PFSK-1 (cell line): ENCODE data around the gene TENT5C.

Experiments used
- POLR2AphosphoS5 ChIP-seq: IDR thresholded peaks from 2 replicates; pipeline ENCODE4 v1.6.1; 2012; ENCODE audit warnings: low read depth, mild to moderate bottlenecking, control low read depth, low read length, moderate library complexity
- SIN3A ChIP-seq: IDR thresholded peaks from 2 replicates; pipeline ENCODE4 v1.6.1; 2012; ENCODE audit warnings: mild to moderate bottlenecking, low read length, moderate library complexity, borderline replicate concordance; ENCODE audit not compliant: insufficient read depth
- TF ChIP-seq, protein P1 (sequence below), 2 experiments: IDR thresholded peaks; 2 replicates each; pipeline versions ENCODE4 v1.6.1 to v1.8.0; 2011 to 2012; ENCODE audit warnings: low read depth in 2 of 2, low read length in 2 of 2, control low read depth in 1 of 2, inconsistent platforms in 1 of 2, mild to moderate bottlenecking in 1 of 2, moderate library complexity in 1 of 2; ENCODE audit not compliant: insufficient read depth in 1 of 2

DNA sequence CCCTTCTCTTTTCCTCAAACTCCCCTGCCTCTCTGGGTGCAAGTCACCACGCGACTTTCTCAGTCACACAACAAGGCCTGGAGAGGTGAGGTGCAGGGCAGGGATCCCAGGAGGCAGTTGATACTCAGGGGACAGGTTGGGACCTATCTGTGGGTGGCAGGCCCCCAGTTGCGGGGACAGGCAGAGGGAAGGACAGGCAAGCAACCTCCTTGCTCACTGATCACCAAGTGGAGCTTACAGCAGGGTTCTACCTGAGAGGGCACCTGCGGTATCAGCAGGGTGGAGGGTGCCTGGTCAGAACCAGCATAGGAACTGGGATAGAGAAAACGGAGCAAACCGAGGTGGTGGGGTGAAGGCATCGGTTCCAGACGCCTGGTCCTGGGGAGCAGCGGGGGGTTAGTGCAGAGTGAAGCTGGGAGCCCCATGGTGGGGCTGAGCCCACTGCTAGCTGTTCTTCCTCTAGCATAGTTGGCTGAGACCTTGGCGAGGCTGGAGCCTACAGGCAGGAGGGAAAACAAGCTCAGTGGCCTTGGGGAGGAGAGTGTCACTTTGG, 24.4 kb upstream of the TENT5C start:
- TF ChIP-seq SIN3A = no peak
- TF ChIP-seq, protein P1, sequence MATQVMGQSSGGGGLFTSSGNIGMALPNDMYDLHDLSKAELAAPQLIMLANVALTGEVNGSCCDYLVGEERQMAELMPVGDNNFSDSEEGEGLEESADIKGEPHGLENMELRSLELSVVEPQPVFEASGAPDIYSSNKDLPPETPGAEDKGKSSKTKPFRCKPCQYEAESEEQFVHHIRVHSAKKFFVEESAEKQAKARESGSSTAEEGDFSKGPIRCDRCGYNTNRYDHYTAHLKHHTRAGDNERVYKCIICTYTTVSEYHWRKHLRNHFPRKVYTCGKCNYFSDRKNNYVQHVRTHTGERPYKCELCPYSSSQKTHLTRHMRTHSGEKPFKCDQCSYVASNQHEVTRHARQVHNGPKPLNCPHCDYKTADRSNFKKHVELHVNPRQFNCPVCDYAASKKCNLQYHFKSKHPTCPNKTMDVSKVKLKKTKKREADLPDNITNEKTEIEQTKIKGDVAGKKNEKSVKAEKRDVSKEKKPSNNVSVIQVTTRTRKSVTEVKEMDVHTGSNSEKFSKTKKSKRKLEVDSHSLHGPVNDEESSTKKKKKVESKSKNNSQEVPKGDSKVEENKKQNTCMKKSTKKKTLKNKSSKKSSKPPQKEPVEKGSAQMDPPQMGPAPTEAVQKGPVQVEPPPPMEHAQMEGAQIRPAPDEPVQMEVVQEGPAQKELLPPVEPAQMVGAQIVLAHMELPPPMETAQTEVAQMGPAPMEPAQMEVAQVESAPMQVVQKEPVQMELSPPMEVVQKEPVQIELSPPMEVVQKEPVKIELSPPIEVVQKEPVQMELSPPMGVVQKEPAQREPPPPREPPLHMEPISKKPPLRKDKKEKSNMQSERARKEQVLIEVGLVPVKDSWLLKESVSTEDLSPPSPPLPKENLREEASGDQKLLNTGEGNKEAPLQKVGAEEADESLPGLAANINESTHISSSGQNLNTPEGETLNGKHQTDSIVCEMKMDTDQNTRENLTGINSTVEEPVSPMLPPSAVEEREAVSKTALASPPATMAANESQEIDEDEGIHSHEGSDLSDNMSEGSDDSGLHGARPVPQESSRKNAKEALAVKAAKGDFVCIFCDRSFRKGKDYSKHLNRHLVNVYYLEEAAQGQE (IDR thresholded peaks at IDR 0.05; ENCODE audit: insufficient read depth in 1 of 2, low read depth in 2 of 2, low read length in 2 of 2) = no peak
- no peak for TF ChIP-seq POLR2AphosphoS5
